Activated CD4-positive, alpha-beta T cell treated with anti-CD3 and anti-CD28 coated beads for 36 hours (primary cell): Measurements from ENCODE around the gene LBHD2. TPM values are rescaled to one million over a fixed set of nuclear protein-coding genes. Genes with fewer than 3 reads are reported as not detected.
"Not testable (repeated sequence)": the region's sequence is repeated elsewhere in the genome, so short reads cannot be mapped to it uniquely, and the experiment has no call there.

Experiments
- ATAC-seq: fragments of 200-7000 bp; cut with Tn5 transposase; one replicate; pipeline ENCODE4 v1.10.0; 2021; ENCODE audit warnings: mild to moderate bottlenecking, moderate library complexity
- CTCF ChIA-PET: fragments of 350-600 bp; sonication (Branson Sonifier 250); formaldehyde crosslinking; loops from one replicate; lab custom pipeline; 2021; ENCODE audit warnings: antibody characterized with exemption; lab: Charles Lee
- POLR2A ChIA-PET: fragments of 350-600 bp; sonication (Branson Sonifier 250); formaldehyde crosslinking; loops from one replicate; lab custom pipeline; 2021; ENCODE audit warnings: antibody characterized with exemption, inconsistent platforms; lab: Charles Lee
- DNase-seq: peaks from one replicate; pipeline ENCODE4 v3.0.0-alpha.2; 2020
- H3K27ac Mint-ChIP-seq: one replicate; pipeline ENCODE4 v1.8.0; 2021; ENCODE audit warnings: mixed read lengths
- H3K27me3 Mint-ChIP-seq: one replicate; pipeline ENCODE4 v1.8.0; 2021; ENCODE audit warnings: mixed read lengths
- H3K36me3 Mint-ChIP-seq: one replicate; pipeline ENCODE4 v1.8.0; 2021; ENCODE audit warnings: low read depth, mixed read lengths
- H3K4me1 Mint-ChIP-seq: one replicate; pipeline ENCODE4 v1.8.0; 2021; ENCODE audit warnings: mixed read lengths
- H3K4me3 Mint-ChIP-seq: one replicate; pipeline ENCODE4 v1.8.0; 2021; ENCODE audit warnings: mild to moderate bottlenecking, moderate library complexity, mixed read lengths
- H3K9me3 Mint-ChIP-seq: one replicate; pipeline ENCODE4 v1.8.0; 2021; ENCODE audit warnings: low read depth, mixed read lengths
- intact Hi-C, 2 experiments: fragments of 100-400 bp; cut with DNase I in 1 of 2; cut with micrococcal nuclease in 1 of 2; formaldehyde crosslinking; loops; one replicate each; pipeline versions ENCODE4 v1.14.2 to v1.15.1; 2022 to 2024; cut with DNase I, micrococcal nuclease
- total RNA-seq, 2 experiments: library from RNA; stranded (reverse); gene quantifications; one replicate each; pipeline ENCODE4 v1.2.3, GENCODE V29; 2021

The LBHD2 gene
- total RNA-seq: not detected

- Mint-ChIP-seq H3K36me3 (no peaks in the 10 kb centered on the region), H3K4me1 (no peaks in the 10 kb centered on the region), H3K9me3 (no peaks in the 10 kb centered on the region), H3K27ac (no peak within 1 kb of the TSS), H3K27me3 (peaks cover 6% of the 10 kb centered on the region), H3K4me3 (no peak within 1 kb of the TSS)
- DNase-seq (no peak), ATAC-seq (no peak)
- ChIA-PET POLR2A (no interaction called here), CTCF (interaction anchor here (1.3 kb wide), 1 partner anchor 21 kb away, joined by 5 read pairs; no protein-coding TSS in a partner anchor)
- intact Hi-C loops: no loop called here
Measured at GRCh38 chr14:103084021-103084919, at the start of gene LBHD2. Gene LBHD2, plus strand, starts transcription at chr14:103084210. Its CDS starts 1,803 bp downstream, at chr14:103086013.

GRCh38 chr14:103041464-103041863 lies 42.5 kb upstream of the LBHD2 start:
- Mint-ChIP-seq H3K4me3 (no peak overlapping the region), H3K36me3 (peaks cover 7% of the 10 kb centered on the region), H3K4me1 (peaks cover 6% of the 10 kb centered on the region), H3K9me3 (peaks cover 5% of the 10 kb centered on the region), H3K27ac (no peak overlapping the region), H3K27me3 (peaks cover 9% of the 10 kb centered on the region)
- ChIA-PET CTCF (no interaction called here), POLR2A (no interaction called here)
- no peak for ATAC-seq
- intact Hi-C loops: no loop called here
- DNase-seq: no peak

DNA sequence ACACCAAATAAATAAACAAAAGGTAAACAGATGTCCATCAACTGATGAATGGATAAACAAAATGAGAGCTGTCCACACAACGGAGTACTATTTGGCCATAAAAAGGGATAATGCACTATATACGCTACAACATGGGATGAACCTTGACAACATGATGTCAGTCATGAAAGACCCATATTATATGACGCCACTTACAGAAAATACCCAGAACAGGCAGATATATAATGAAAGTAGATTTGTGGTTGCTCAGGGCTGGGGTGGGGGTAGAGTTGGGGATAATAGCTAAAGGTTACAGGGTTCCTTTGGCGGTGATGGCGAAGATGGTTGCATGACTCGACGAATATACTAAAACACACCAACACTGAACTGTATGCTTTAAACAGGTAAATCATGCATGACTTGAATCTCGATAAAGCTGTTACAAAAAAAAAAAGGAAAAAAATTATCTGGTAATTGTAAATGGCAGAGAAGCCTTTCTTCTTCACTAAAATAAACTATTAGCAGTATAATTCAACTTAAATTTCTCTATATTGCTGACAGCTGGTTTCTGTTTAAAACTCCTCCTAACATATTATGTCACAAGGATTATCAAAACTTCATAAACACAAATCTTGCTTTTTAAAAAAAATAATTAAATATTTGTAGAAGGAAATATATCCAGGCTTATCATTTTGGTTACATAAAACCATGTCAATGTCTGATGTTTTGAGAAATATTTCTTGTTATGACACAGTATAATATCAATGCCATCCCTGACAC lies 40.6 kb upstream of the LBHD2 start:
- peaks cover 7% of the 10 kb centered on the region for H3K36me3 Mint-ChIP-seq
- peaks cover 9% of the 10 kb centered on the region for H3K27me3 Mint-ChIP-seq
- no peak for ATAC-seq
- ChIA-PET CTCF (interaction anchor here (0.6 to 1.0 kb wide), 4 partner anchors 12 to 705 kb away, joined by 3 read pairs; no protein-coding TSS in a partner anchor), POLR2A (interaction anchor here (0.7 kb wide), 2 partner anchors 17 to 937 kb away, joined by 3 to 4 read pairs; no protein-coding TSS in a partner anchor)
- H3K9me3 Mint-ChIP-seq: peaks cover 5% of the 10 kb centered on the region
- DNase-seq: no peak
- no peak overlapping the region for H3K27ac Mint-ChIP-seq
- H3K4me1 Mint-ChIP-seq: peaks cover 6% of the 10 kb centered on the region
- no peak overlapping the region for H3K4me3 Mint-ChIP-seq
- intact Hi-C loops: no loop called here

DNA sequence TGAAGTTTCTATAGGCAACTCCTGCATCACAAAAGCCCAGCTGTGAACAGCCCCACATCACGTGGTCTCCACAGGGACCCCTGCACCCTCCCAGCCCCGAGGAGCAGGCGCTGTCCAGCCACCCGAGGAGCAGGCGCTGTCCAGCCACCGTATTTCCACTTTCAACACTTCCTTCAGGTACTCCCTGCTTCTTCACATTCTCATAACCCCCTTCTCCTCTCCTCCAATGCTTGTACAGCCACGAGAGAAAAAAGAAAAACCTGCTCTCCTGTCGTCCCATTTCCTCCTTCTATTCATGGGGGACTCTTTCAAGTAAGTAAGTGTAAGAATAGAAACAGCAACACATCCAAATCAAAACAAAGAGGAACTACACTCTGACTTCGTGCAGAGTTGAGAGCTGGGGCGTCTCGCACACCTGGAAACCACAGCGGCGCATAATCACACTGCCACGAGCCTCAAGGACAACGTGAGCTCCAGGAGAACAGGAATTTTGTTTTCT lies 38.6 kb upstream of the LBHD2 start:
- no peak overlapping the region for H3K27ac Mint-ChIP-seq
- peaks cover 9% of the 10 kb centered on the region for H3K27me3 Mint-ChIP-seq
- intact Hi-C loops: no loop called here
- POLR2A ChIA-PET: no interaction called here
- H3K4me1 Mint-ChIP-seq: peaks cover 6% of the 10 kb centered on the region
- peaks cover 5% of the 10 kb centered on the region for H3K9me3 Mint-ChIP-seq
- DNase-seq: no peak
- ATAC-seq: no peak
- H3K4me3 Mint-ChIP-seq: no peak overlapping the region
- CTCF ChIA-PET: no interaction called here
- peaks cover 7% of the 10 kb centered on the region for H3K36me3 Mint-ChIP-seq

GRCh38 chr14:103047453-103047852 lies 36.6 kb upstream of the LBHD2 start:
- intact Hi-C loops, H3K9me3 Mint-ChIP-seq, ATAC-seq, DNase-seq, H3K4me1 Mint-ChIP-seq, H3K36me3 Mint-ChIP-seq, H3K27ac Mint-ChIP-seq, H3K4me3 Mint-ChIP-seq, H3K27me3 Mint-ChIP-seq: not testable (repeated sequence)
- POLR2A ChIA-PET: interaction anchor here (0.7 kb wide), 1 partner anchor 685 kb away, joined by 3 read pairs; no protein-coding TSS in a partner anchor
- CTCF ChIA-PET: interaction anchor here (0.7 kb wide), 1 partner anchor 824 kb away, joined by 3 read pairs; no protein-coding TSS in a partner anchor

DNA sequence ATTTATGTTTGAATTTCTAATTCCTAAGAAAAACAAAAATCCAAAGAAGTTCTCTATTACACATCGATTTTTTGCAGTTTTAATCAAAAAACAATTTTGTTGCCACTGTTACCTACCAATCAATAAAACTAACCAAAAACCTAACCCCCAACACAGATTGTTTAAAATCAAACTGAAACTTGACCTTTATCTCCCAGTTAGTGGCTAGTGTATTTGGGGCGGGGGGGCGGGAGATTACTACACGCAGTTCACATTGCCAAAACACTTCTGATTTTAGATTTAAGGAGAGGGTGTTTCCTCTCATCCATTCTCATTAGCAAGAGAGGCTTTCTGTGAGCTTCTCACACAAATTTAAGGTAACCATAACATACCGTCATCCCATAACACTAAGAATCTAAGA lies 33.1 kb upstream of the LBHD2 start:
- DNase-seq: no peak
- CTCF ChIA-PET: no interaction called here
- POLR2A ChIA-PET: no interaction called here
- Mint-ChIP-seq H3K27ac (no peak overlapping the region), H3K36me3 (no peaks in the 10 kb centered on the region), H3K27me3 (peaks cover 6% of the 10 kb centered on the region), H3K4me3 (no peak overlapping the region), H3K9me3 (no peaks in the 10 kb centered on the region), H3K4me1 (peaks cover 4% of the 10 kb centered on the region)
- ATAC-seq: no peak
- intact Hi-C loops: no loop called here

- Mint-ChIP-seq H3K27me3 (peaks cover 8% of the 10 kb centered on the region), H3K9me3 (no peaks in the 10 kb centered on the region), H3K4me3 (no peak overlapping the region), H3K36me3 (no peaks in the 10 kb centered on the region), H3K27ac (no peak overlapping the region), H3K4me1 (peaks cover 5% of the 10 kb centered on the region)
- no peak for ATAC-seq
- ChIA-PET POLR2A (no interaction called here), CTCF (no interaction called here)
- DNase-seq: no peak
- intact Hi-C loops: no loop called here
Measured at GRCh38 chr14:103052407-103052806, 31.6 kb upstream of the LBHD2 start.

GRCh38 chr14:103055695-103056094 lies 28.3 kb upstream of the LBHD2 start:
- H3K27ac Mint-ChIP-seq: no peak overlapping the region
- no peaks in the 10 kb centered on the region for H3K36me3 Mint-ChIP-seq
- CTCF ChIA-PET: no interaction called here
- H3K4me3 Mint-ChIP-seq: peak overlapping the region; percentile 66
- intact Hi-C loops: no loop called here
- H3K27me3 Mint-ChIP-seq: peaks cover 17% of the 10 kb centered on the region
- ATAC-seq (no peak), DNase-seq (no peak)
- H3K4me1 Mint-ChIP-seq: peaks cover 9% of the 10 kb centered on the region
- POLR2A ChIA-PET: interaction anchor here (0.6 kb wide), 1 partner anchor 19 kb away, joined by 3 read pairs; no protein-coding TSS in a partner anchor
- H3K9me3 Mint-ChIP-seq: no peaks in the 10 kb centered on the region

- intact Hi-C loops: loop anchor here in 1 of 2 experiments (1.0 kb wide), 2 partner anchors 19 to 464 kb away; partner anchors contain the start of gene RCOR1
- peaks cover 9% of the 10 kb centered on the region for H3K4me1 Mint-ChIP-seq
- no peak overlapping the region for H3K27ac Mint-ChIP-seq
- DNase-seq (no peak), ATAC-seq (no peak)
- no peaks in the 10 kb centered on the region for H3K36me3 Mint-ChIP-seq
- H3K9me3 Mint-ChIP-seq: no peaks in the 10 kb centered on the region
- ChIA-PET CTCF (interaction anchor here (0.9 kb wide), 1 partner anchor 9 kb away, joined by 3 read pairs; no protein-coding TSS in a partner anchor), POLR2A (interaction anchor here (0.6 kb wide), 1 partner anchor 21 kb away, joined by 3 read pairs; no protein-coding TSS in a partner anchor)
- peaks cover 17% of the 10 kb centered on the region for H3K27me3 Mint-ChIP-seq
- peak overlapping the region; percentile 66 for H3K4me3 Mint-ChIP-seq
Measured at GRCh38 chr14:103056322-103057027, 27.5 kb upstream of the LBHD2 start.

DNA sequence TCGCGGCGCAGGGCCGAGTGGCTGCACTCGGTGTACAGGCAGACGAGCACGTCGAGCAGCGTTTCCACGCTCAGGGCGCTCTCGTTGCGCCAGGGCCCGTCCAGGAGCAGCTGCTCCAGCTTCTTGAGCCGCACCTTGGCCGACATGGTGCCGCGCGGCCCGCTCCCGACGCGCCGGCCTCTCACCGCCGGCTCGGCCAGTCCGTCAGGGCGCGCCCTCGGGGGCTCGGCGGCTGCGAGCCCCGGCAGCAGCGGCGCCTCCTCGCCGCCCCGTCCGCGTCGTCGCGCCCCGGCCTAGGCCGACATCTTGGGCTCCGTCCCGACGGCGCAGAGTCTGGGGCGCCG lies 27.0 kb upstream of the LBHD2 start:
- Mint-ChIP-seq H3K4me1 (peaks cover 9% of the 10 kb centered on the region), H3K4me3 (no peak overlapping the region), H3K27me3 (peaks cover 17% of the 10 kb centered on the region), H3K9me3 (no peaks in the 10 kb centered on the region), H3K36me3 (no peaks in the 10 kb centered on the region), H3K27ac (no peak overlapping the region)
- peak; percentile 23 for ATAC-seq
- peak; percentile 34 for DNase-seq
- intact Hi-C loops: loop anchor here in 1 of 2 experiments (1.0 kb wide), 2 partner anchors 18 to 465 kb away; partner anchors contain the start of gene RCOR1
- POLR2A ChIA-PET: interaction anchor here (0.6 kb wide), 2 partner anchors 10 to 21 kb away, joined by 3 to 4 read pairs; no protein-coding TSS in a partner anchor
- CTCF ChIA-PET: interaction anchor here (0.9 kb wide), 1 partner anchor 8 kb away, joined by 3 read pairs; no protein-coding TSS in a partner anchor
